ENCODE data around the gene YAE1.
"Not testable (repeated sequence)": the region's sequence is repeated elsewhere in the genome, so short reads cannot be mapped to it uniquely, and the experiment has no call there.

Gene YAE1

DNA sequence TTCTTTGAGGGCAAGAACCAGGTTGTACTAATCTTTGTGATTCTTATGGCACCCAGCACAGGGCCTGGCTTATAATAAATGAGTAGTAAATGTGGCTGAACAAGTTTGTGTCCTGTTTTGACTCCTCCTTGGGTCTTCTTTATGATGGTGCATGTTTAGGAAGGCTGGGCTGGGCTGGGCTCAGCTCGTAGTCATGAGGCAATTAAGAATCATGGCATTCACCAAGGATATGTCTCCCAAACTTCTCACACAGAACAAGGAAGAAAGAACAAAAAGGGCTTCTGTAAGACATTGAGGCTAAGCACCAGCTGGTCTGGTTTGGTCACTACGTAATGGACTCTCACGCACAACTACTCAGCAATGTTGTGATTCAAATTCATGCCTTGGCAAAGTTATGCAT, 30.5 kb upstream of the YAE1 start:
- H3K4me3 ChIP-seq (ENCODE audit: low read depth, low read length), result no peak overlapping the region
- TF ChIP-seq, protein P1, sequence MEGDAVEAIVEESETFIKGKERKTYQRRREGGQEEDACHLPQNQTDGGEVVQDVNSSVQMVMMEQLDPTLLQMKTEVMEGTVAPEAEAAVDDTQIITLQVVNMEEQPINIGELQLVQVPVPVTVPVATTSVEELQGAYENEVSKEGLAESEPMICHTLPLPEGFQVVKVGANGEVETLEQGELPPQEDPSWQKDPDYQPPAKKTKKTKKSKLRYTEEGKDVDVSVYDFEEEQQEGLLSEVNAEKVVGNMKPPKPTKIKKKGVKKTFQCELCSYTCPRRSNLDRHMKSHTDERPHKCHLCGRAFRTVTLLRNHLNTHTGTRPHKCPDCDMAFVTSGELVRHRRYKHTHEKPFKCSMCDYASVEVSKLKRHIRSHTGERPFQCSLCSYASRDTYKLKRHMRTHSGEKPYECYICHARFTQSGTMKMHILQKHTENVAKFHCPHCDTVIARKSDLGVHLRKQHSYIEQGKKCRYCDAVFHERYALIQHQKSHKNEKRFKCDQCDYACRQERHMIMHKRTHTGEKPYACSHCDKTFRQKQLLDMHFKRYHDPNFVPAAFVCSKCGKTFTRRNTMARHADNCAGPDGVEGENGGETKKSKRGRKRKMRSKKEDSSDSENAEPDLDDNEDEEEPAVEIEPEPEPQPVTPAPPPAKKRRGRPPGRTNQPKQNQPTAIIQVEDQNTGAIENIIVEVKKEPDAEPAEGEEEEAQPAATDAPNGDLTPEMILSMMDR (IDR thresholded peaks at IDR 0.05; ENCODE audit: low read depth, low read length), result no peak

DNA sequence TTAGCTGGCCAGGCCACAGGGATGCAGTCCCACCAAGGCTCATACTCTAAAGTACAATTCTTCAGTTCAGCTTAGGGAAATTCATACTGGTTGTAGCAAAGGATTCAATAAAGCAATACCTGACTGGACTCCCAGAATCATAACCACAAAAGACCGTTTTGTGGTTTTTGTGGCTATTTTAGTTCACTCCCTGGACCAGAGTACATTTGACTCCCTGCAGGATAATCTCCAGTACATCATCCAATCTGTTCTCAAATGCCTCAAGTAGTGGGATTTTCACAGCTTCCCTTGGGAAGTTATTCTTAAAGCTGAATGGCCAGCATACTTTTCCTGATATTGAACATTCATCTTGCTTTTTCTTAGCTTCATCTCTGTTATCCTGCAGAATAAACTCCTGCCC, 29.3 kb upstream of the YAE1 start:
- TF ChIP-seq, protein P1 (IDR thresholded peaks at IDR 0.05; ENCODE audit: low read depth, low read length), result no peak

GRCh38 chr7:39539816-39540215, 26.4 kb upstream of the YAE1 start:
- TF ChIP-seq, protein P1 (IDR thresholded peaks at IDR 0.05; ENCODE audit: low read depth, low read length), result no peak
- H3K4me3 ChIP-seq (ENCODE audit: low read depth, low read length), result no peak overlapping the region

More for the DNA sequence above, 29.3 kb upstream of the YAE1 start:
- no peak overlapping the region for H3K4me3 ChIP-seq (ENCODE audit: low read depth, low read length)

GRCh38 chr7:39540320-39540719, 25.9 kb upstream of the YAE1 start:
- TF ChIP-seq, protein P1 (IDR thresholded peaks at IDR 0.05; ENCODE audit: low read depth, low read length), result no peak
- H3K4me3 ChIP-seq (ENCODE audit: low read depth, low read length), result no peak overlapping the region

- TF ChIP-seq, protein P1 (IDR thresholded peaks at IDR 0.05; ENCODE audit: low read depth, low read length), result no peak
- H3K4me3 ChIP-seq (ENCODE audit: low read depth, low read length), result no peak overlapping the region
These were observed 24.7 kb upstream of the YAE1 start for GRCh38 chr7:39541511-39541910.

GRCh38 chr7:39544774-39545173, 21.4 kb upstream of the YAE1 start:
- not testable (repeated sequence) for H3K4me3 ChIP-seq (ENCODE audit: low read depth, low read length)

DNA sequence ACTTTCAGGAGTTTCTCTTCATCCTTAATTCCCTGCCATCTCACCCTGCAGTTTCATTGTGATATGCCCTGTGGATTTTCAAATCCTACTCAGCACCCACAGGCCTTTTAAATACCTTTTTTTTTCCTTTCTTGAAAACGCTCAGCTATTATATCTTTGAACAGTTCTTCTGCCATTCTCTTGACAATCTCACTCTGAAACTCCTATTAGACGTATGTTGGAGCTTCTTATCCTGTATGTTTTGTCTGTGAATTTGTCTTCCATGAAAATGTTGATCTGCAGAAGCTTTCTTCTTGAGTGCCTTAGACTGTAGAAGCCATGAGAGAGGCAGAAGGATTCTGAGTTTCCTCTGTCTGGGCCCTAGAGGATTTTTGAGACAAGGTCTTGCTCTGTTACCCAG, 18.9 kb upstream of the YAE1 start:
- TF ChIP-seq, protein P1 (IDR thresholded peaks at IDR 0.05; ENCODE audit: low read depth, low read length), result no peak

GRCh38 chr7:39550411-39550810, 15.8 kb upstream of the YAE1 start:
- TF ChIP-seq, protein P1 (IDR thresholded peaks at IDR 0.05; ENCODE audit: low read depth, low read length), result no peak
- no peak overlapping the region for H3K4me3 ChIP-seq (ENCODE audit: low read depth, low read length)

More for the DNA sequence above, 18.9 kb upstream of the YAE1 start:
- no peak overlapping the region for H3K4me3 ChIP-seq (ENCODE audit: low read depth, low read length)

Data from WI38 (cell line).